ENCODE measurements around the gene CNOT10. TPM values are rescaled to one million over a fixed set of nuclear protein-coding genes. Genes with fewer than 3 reads are reported as not detected.

CNOT10 gene
- total RNA-seq, 1 experiment from 2014 or later, result 26.1 TPM

GRCh38 chr3:32719335-32719734 is 34.3 kb downstream of the CNOT10 start:
- ATAC-seq, result no peak
- CTCF ChIA-PET, result no interaction called here
- intact Hi-C loops (cut with micrococcal nuclease; ENCODE audit: unreplicated experiment) (no loop called here), in situ Hi-C loops (cut with HindIII; ENCODE audit: low pct_unique_long_range_greater_than_20kb, low sequenced_read_pairs) (no loop called here)
- POLR2A ChIA-PET, result interaction anchor here (0.6 kb wide), 1 partner anchor 72 kb away, joined by 3 read pairs; no protein-coding TSS in a partner anchor
- Histone ChIP-seq H3K27me3 (ENCODE audit: control insufficient read depth, insufficient read depth, low read length) (no peaks in the 10 kb centered on the region), H3K27ac (ENCODE audit: low read length) (no peak overlapping the region), H3K36me3 (ENCODE audit: control insufficient read depth, insufficient read depth, low read length) (no peaks in the 10 kb centered on the region; the same call in none of the 2 replicates), H3K4me3 (ENCODE audit: low read depth in 2 of 2, low read length in 2 of 2) (no peak overlapping the region), H3K9me3 (ENCODE audit: control insufficient read depth, insufficient read depth, low read depth, low read length) (no peaks in the 10 kb centered on the region), H3K4me1 (ENCODE audit: control insufficient read depth, insufficient read depth, low read length) (no peaks in the 10 kb centered on the region)
- TF ChIP-seq CTCF (IDR thresholded peaks at IDR 0.05), result no peak
- TF ChIP-seq POLR2AphosphoS5 (IDR thresholded peaks at IDR 0.05; ENCODE audit: low read depth, low read length), result no peak
- TF ChIP-seq TCF7L2 (IDR thresholded peaks at IDR 0.05; ENCODE audit: low read depth, low read length), result no peak
- TF ChIP-seq REST (IDR thresholded peaks at IDR 0.05; ENCODE audit: insufficient read depth in 1 of 2, low read depth in 2 of 2, low read length in 1 of 2), result no peak
- TF ChIP-seq SIN3A (IDR thresholded peaks at IDR 0.05; ENCODE audit: borderline replicate concordance, insufficient read depth, low read depth, low read length), result no peak
- no TSS peak for BruUV-seq (replicated peaks)
- no peak for DNase-seq (ENCODE audit: low read depth, low spot score)

- POLR2A ChIA-PET, result interaction anchor here (0.6 kb wide), 1 partner anchor 71 kb away, joined by 3 read pairs; no protein-coding TSS in a partner anchor
- intact Hi-C loops (cut with micrococcal nuclease; ENCODE audit: unreplicated experiment), result no loop called here
- no peak for DNase-seq (ENCODE audit: low read depth, low spot score)
Observed at GRCh38 chr3:32719931-32720330, 34.9 kb downstream of the CNOT10 start.

More at GRCh38 chr3:32719931-32720330, 34.9 kb downstream of the CNOT10 start:
- in situ Hi-C loops (cut with HindIII; ENCODE audit: low pct_unique_long_range_greater_than_20kb, low sequenced_read_pairs), result no loop called here
- no peak for ATAC-seq
- BruUV-seq (replicated peaks), result no TSS peak
- TF ChIP-seq TCF7L2 (IDR thresholded peaks at IDR 0.05; ENCODE audit: low read depth, low read length) (no peak), SIN3A (IDR thresholded peaks at IDR 0.05; ENCODE audit: borderline replicate concordance, insufficient read depth, low read depth, low read length) (no peak), POLR2AphosphoS5 (IDR thresholded peaks at IDR 0.05; ENCODE audit: low read depth, low read length) (no peak), CTCF (IDR thresholded peaks at IDR 0.05) (no peak), REST (IDR thresholded peaks at IDR 0.05; ENCODE audit: insufficient read depth in 1 of 2, low read depth in 2 of 2, low read length in 1 of 2) (no peak)
- no peaks in the 10 kb centered on the region; the same call in none of the 2 replicates for H3K36me3 ChIP-seq (ENCODE audit: control insufficient read depth, insufficient read depth, low read length)
- no peak overlapping the region for H3K4me3 ChIP-seq (ENCODE audit: low read depth in 2 of 2, low read length in 2 of 2)
- CTCF ChIA-PET, result no interaction called here
- no peaks in the 10 kb centered on the region for H3K9me3 ChIP-seq (ENCODE audit: control insufficient read depth, insufficient read depth, low read depth, low read length)
- no peaks in the 10 kb centered on the region for H3K4me1 ChIP-seq (ENCODE audit: control insufficient read depth, insufficient read depth, low read length)
- no peak overlapping the region for H3K27ac ChIP-seq (ENCODE audit: low read length)
- no peaks in the 10 kb centered on the region for H3K27me3 ChIP-seq (ENCODE audit: control insufficient read depth, insufficient read depth, low read length)

All from Panc1 (cell line).